Measurements from ENCODE around the gene CDH4.

Gene CDH4

GRCh38 chr20:61575151-61575937 lies 323.3 kb downstream of the CDH4 start:
- DNase-seq (ENCODE audit: low read depth): no peak
- TF ChIP-seq CTCF (IDR thresholded peaks at IDR 0.05; ENCODE audit: low read length, missing control alignments): no peak
- no peak overlapping the region for H3K4me3 ChIP-seq (replicated peaks; ENCODE audit: low read depth, low read length)

- DNase-seq (ENCODE audit: low read depth): no peak
- TF ChIP-seq CTCF (IDR thresholded peaks at IDR 0.05; ENCODE audit: low read length, missing control alignments): no peak
- no peak overlapping the region for H3K4me3 ChIP-seq (replicated peaks; ENCODE audit: low read depth, low read length)
Measured at GRCh38 chr20:61576372-61576771, 324.3 kb downstream of the CDH4 start.

GRCh38 chr20:61577065-61577464 lies 325.0 kb downstream of the CDH4 start:
- no peak for DNase-seq (ENCODE audit: low read depth)
- TF ChIP-seq CTCF (IDR thresholded peaks at IDR 0.05; ENCODE audit: low read length, missing control alignments): no peak
- H3K4me3 ChIP-seq (replicated peaks; ENCODE audit: low read depth, low read length): no peak overlapping the region

- DNase-seq (ENCODE audit: low read depth): no peak
- H3K4me3 ChIP-seq (replicated peaks; ENCODE audit: low read depth, low read length): no peak overlapping the region
- no peak for TF ChIP-seq CTCF (IDR thresholded peaks at IDR 0.05; ENCODE audit: low read length, missing control alignments)
Measured at GRCh38 chr20:61579908-61580307, 327.8 kb downstream of the CDH4 start.

GRCh38 chr20:61580958-61581824 lies 329.1 kb downstream of the CDH4 start:
- TF ChIP-seq CTCF (IDR thresholded peaks at IDR 0.05; ENCODE audit: low read length, missing control alignments): no peak
- no peak overlapping the region for H3K4me3 ChIP-seq (replicated peaks; ENCODE audit: low read depth, low read length)
- DNase-seq (ENCODE audit: low read depth): no peak

GRCh38 chr20:61581825-61582188 lies 329.7 kb downstream of the CDH4 start:
- no peak for TF ChIP-seq CTCF (IDR thresholded peaks at IDR 0.05; ENCODE audit: low read length, missing control alignments)
- no peak for DNase-seq (ENCODE audit: low read depth)
- no peak overlapping the region for H3K4me3 ChIP-seq (replicated peaks; ENCODE audit: low read depth, low read length)
